ENCODE data around the gene PAPSS2. TPM values are rescaled to one million over a fixed set of nuclear protein-coding genes. Genes with fewer than 3 reads are reported as not detected.
A peak's percentile ranks its signal among the peaks of the same experiment; 100 is the strongest.

PAPSS2 gene
- total and polyA plus RNA-seq, 7 experiments from 2014 or later: 0.05 to 1.6 (median 0.22) TPM

DNA sequence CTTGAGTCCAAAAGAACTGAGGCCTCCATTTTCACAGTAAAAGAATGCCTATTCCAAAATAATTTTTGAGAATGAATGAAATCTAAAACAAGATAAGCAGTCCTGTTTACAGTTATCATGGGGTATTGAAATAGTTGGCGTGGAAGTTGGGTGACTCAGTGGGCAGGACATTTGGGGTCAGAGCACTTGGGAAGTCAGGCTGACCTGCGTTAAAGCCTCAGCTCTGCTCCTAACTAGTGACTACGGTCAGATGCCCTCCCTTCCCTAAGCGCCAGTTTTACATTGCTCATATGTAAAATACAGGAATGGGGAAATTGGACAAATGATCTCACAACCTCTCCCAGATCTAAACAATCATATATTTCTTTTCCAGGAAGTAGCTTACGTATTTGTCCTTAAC, 2.3 kb upstream of the PAPSS2 start:
- peaks cover 7 to 14% (median 13%) of the 10 kb centered on the region in 7 donors for H3K4me1 Mint-ChIP-seq
- peaks cover 0 to 4% (median 0%) of the 10 kb centered on the region in 5 donors for H3K36me3 Mint-ChIP-seq
- Histone ChIP-seq H3K27ac (ENCODE audit: low read depth, low read length) (no peak overlapping the region), H3K9me3 (ENCODE audit: control insufficient read depth in 2 of 3, low read length in 3 of 3) (no peaks in the 10 kb centered on the region), H3K4me1 (ENCODE audit: control insufficient read depth in 2 of 2, insufficient read depth in 2 of 2, low read length in 2 of 2) (peaks cover 0 to 7% of the 10 kb centered on the region in 2 donors), H3K4me3 (ENCODE audit: low read length) (no peak overlapping the region), H3K27me3 (ENCODE audit: control insufficient read depth in 2 of 2, insufficient read depth in 2 of 2, low read length in 2 of 2) (peaks cover 3 to 10% of the 10 kb centered on the region in 2 donors), H3K36me3 (ENCODE audit: control insufficient read depth in 2 of 3, insufficient read depth in 3 of 3, low read length in 3 of 3) (no peaks in the 10 kb centered on the region)
- peaks cover 32 to 49% (median 38%) of the 10 kb centered on the region in 5 donors for H3K27me3 Mint-ChIP-seq
- DNase-seq (no peak), ATAC-seq (peak; percentile 70)
- intact Hi-C loops (cut with micrococcal nuclease): loop anchor here (2.0 to 5.0 kb wide), 2 partner anchors 115 to 205 kb away; partner anchors contain the start of genes KLLN (in 1 of the 2) and PTEN (in 1 of the 2)
- H3K27ac Mint-ChIP-seq: no peak overlapping the region
- H3K4me3 Mint-ChIP-seq: no peak overlapping the region
- H3K9me3 Mint-ChIP-seq: no peaks in the 10 kb centered on the region
- ChIA-PET CTCF (interaction anchor here (1.2 kb wide), 1 partner anchor 895 kb away, joined by 3 read pairs; no protein-coding TSS in a partner anchor), POLR2A (no interaction called here)

DNA sequence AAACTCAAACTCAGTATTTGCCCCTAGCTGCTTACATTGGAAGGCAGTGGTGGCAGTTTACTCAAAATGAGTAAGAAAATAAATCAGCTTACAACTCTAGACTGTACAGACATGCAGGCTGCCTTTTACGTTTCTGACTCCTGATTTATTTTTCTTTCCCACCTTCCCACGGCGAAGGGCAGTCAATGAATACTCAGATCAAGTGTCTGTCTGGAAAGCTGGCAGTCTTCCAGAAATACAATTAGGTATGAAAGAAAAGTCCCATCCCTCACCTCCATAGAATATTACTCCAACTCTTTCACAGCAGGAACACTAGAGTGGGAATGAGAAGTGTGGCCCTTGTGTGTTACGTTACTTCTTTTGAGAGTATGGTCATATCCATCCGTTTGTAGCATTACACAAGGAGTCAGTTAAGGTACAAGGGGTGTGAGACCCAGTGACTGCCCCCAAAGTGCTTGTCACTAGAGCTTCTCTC, 1.3 kb upstream of the PAPSS2 start:
- no peak for DNase-seq
- no peak for ATAC-seq
- no peaks in the 10 kb centered on the region for H3K36me3 ChIP-seq (ENCODE audit: control insufficient read depth in 2 of 3, insufficient read depth in 3 of 3, low read length in 3 of 3)
- Mint-ChIP-seq H3K4me3 (peak overlapping the region in 1 of 10 donors; percentile 82), H3K27ac (no peak overlapping the region), H3K4me1 (peaks cover 7 to 14% (median 13%) of the 10 kb centered on the region in 7 donors), H3K9me3 (no peaks in the 10 kb centered on the region), H3K36me3 (peaks cover 0 to 4% (median 0%) of the 10 kb centered on the region in 5 donors), H3K27me3 (peaks cover 38 to 51% (median 43%) of the 10 kb centered on the region in 5 donors)
- H3K27me3 ChIP-seq (ENCODE audit: control insufficient read depth in 2 of 2, insufficient read depth in 2 of 2, low read length in 2 of 2): peaks cover 3 to 10% of the 10 kb centered on the region in 2 donors
- intact Hi-C loops (cut with micrococcal nuclease): loop anchor here in 1 of 2 donors (5.0 kb wide), 1 partner anchor 204 kb away; the partner anchor contains the start of genes KLLN and PTEN
- ChIA-PET CTCF (no interaction called here), POLR2A (no interaction called here)
- H3K4me1 ChIP-seq (ENCODE audit: control insufficient read depth in 2 of 2, insufficient read depth in 2 of 2, low read length in 2 of 2): peaks cover 0 to 7% of the 10 kb centered on the region in 2 donors
- H3K9me3 ChIP-seq (ENCODE audit: control insufficient read depth in 2 of 3, low read length in 3 of 3): no peaks in the 10 kb centered on the region
- no peak overlapping the region for H3K27ac ChIP-seq (ENCODE audit: low read depth, low read length)
- no peak overlapping the region for H3K4me3 ChIP-seq (ENCODE audit: low read length)

DNA sequence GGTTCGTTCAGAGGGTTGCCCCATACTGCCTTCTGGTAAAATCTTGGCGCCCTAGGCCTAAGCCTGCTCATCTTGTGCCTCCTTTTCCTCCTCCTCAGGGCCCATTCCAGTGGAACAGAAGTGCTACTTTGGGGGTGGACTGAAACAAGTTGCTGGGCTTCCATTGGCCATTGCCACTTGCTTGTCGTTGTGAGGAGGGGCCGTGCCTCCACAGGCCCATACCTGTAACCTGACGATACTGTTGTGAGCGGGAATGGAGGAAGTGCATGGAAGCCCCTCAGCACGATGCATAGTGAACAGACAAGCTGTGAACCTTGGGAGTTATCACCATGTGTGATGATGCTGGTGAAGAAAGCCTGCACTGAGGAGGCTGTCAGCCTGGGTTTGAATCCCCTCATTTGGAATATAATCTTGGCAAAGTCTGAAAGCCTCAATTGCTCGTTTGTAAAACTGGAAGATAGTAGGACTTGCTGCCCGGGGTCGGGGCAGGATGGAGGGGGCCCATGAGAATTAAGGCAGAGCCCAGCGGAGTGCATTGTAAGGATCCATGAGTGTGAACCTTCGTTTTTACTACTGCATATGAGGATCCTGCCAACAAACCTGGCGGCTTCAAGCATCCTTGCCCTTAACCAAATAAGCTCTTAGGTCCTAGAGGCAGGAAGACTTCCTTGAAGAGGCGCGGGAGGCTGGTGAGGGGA, 671 bp upstream of the PAPSS2 start:
- H3K27me3 Mint-ChIP-seq: peaks cover 38 to 55% (median 47%) of the 10 kb centered on the region in 5 donors

DNA sequence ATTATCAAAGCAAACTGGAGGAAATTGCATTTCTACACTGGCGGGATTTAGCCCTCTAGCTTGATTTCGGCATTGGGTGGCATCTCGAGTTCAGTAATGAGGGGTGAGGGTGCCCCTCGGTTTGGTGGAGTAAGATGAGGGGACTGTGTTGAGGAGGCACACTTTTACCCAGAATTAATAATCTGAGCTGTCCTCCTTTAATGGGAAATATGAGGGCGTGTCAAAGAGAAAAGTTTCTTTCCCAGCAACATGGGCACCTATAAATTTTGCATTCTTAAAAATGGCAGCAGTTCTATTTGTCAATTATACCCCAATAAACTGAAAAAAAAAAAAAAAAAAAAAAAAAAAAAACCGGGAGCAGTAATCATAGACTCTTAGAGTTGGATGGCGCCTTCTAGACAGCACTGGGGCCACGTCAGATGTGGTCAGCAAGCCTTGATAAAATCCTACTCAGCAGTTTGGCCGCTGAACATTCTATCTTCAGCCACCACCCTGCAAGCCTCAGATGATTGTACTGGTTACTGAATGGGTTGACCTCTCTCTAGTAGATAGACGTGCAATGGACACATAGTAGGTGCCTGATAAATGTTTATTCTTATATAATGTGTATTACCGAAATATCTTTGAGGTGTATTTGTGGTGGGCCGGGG, 931 bp downstream of the PAPSS2 start:
- Mint-ChIP-seq H3K36me3 (peaks cover 0 to 4% (median 0%) of the 10 kb centered on the region in 5 donors), H3K27me3 (peaks cover 46 to 57% (median 50%) of the 10 kb centered on the region in 5 donors), H3K4me3 (peak overlapping the region; percentile 72 to 84 (median 80)), H3K9me3 (peaks cover 0 to 3% (median 0%) of the 10 kb centered on the region in 11 donors), H3K27ac (peak overlapping the region in 1 of 9 donors; percentile 17), H3K4me1 (peaks cover 7 to 14% (median 13%) of the 10 kb centered on the region in 7 donors)
- H3K4me3 ChIP-seq (ENCODE audit: low read length): peak overlapping the region; percentile 42
- peaks cover 3 to 10% of the 10 kb centered on the region in 2 donors for H3K27me3 ChIP-seq (ENCODE audit: control insufficient read depth in 2 of 2, insufficient read depth in 2 of 2, low read length in 2 of 2)
- ChIA-PET CTCF (no interaction called here), POLR2A (no interaction called here)
- no peak overlapping the region for H3K27ac ChIP-seq (ENCODE audit: low read depth, low read length)
- H3K36me3 ChIP-seq (ENCODE audit: control insufficient read depth in 2 of 3, insufficient read depth in 3 of 3, low read length in 3 of 3): no peaks in the 10 kb centered on the region
- DNase-seq (no peak), ATAC-seq (no peak)
- no peaks in the 10 kb centered on the region for H3K9me3 ChIP-seq (ENCODE audit: control insufficient read depth in 2 of 3, low read length in 3 of 3)
- H3K4me1 ChIP-seq (ENCODE audit: control insufficient read depth in 2 of 2, insufficient read depth in 2 of 2, low read length in 2 of 2): peaks cover 0 to 7% of the 10 kb centered on the region in 2 donors
- intact Hi-C loops (cut with micrococcal nuclease): no loop called here

More for the DNA sequence above, 671 bp upstream of the PAPSS2 start:
- Histone ChIP-seq H3K27me3 (ENCODE audit: control insufficient read depth in 2 of 2, insufficient read depth in 2 of 2, low read length in 2 of 2) (peaks cover 3 to 10% of the 10 kb centered on the region in 2 donors), H3K9me3 (ENCODE audit: control insufficient read depth in 2 of 3, low read length in 3 of 3) (no peaks in the 10 kb centered on the region), H3K36me3 (ENCODE audit: control insufficient read depth in 2 of 3, insufficient read depth in 3 of 3, low read length in 3 of 3) (no peaks in the 10 kb centered on the region), H3K4me3 (ENCODE audit: low read length) (no peak overlapping the region), H3K27ac (ENCODE audit: low read depth, low read length) (no peak overlapping the region), H3K4me1 (ENCODE audit: control insufficient read depth in 2 of 2, insufficient read depth in 2 of 2, low read length in 2 of 2) (peaks cover 0 to 7% of the 10 kb centered on the region in 2 donors)
- Mint-ChIP-seq H3K4me3 (peak overlapping the region; percentile 64 to 89 (median 80)), H3K27ac (no peak overlapping the region), H3K36me3 (peaks cover 0 to 4% (median 0%) of the 10 kb centered on the region in 5 donors), H3K9me3 (peaks cover 0 to 1% (median 0%) of the 10 kb centered on the region in 11 donors), H3K4me1 (peaks cover 7 to 14% (median 13%) of the 10 kb centered on the region in 7 donors)
- DNase-seq (no peak), ATAC-seq (no peak)
- ChIA-PET POLR2A (interaction anchor here (0.6 kb wide), 1 partner anchor 107 kb away, joined by 3 read pairs; no protein-coding TSS in a partner anchor), CTCF (no interaction called here)
- intact Hi-C loops (cut with micrococcal nuclease): loop anchor here in 1 of 2 donors (5.0 kb wide), 1 partner anchor 203 kb away; the partner anchor contains the start of genes KLLN and PTEN

DNA sequence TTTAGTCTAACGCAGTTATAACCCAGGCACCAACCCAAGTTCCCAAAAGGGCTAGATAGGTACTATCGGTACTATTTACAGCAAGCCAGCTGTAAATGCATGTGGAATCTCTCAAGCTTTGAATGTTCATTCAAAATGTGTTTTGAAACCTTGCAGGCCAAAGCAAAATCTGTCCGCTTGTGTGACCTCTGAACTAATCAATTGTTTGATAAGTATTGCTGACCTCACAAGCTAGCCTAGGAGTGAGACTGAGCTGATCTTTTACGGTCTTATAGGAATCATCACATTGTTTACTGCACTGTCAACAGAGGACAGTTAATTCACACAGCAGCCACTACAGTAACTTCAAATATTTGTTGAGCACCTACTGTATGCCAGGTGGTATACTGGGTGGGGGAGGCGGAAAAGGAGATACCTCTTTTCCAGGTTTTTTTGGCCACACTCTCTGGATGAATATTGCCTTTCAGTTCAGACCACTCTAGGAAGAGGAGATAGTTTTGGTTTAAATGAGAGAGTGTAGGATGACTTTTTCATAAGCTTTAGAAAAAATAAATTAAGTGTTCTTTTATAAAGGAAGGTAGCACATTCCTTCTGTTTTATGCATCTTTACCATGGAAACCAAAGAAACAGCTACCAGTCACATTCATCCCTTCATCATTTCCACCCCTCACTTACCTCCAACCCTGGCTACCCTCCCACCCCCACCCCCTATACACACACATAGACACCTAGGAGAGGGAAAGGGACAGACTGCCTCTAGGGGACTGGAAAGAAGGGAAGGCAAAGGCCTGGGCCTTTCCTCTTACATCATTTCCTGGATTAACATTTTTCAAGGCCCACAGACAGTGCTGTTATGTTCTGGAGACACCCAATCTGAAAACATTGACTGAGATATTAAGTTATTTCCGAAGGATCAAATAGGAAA, 2.4 kb downstream of the PAPSS2 start:
- CTCF ChIA-PET: interaction anchor here (0.5 kb wide), 1 partner anchor 1173 kb away, joined by 3 read pairs; no protein-coding TSS in a partner anchor
- peaks cover 0 to 3% (median 0%) of the 10 kb centered on the region in 11 donors for H3K9me3 Mint-ChIP-seq
- H3K27ac Mint-ChIP-seq: no peak overlapping the region
- POLR2A ChIA-PET: no interaction called here
- H3K36me3 ChIP-seq (ENCODE audit: control insufficient read depth in 2 of 3, insufficient read depth in 3 of 3, low read length in 3 of 3): no peaks in the 10 kb centered on the region
- intact Hi-C loops (cut with micrococcal nuclease): no loop called here
- DNase-seq (no peak), ATAC-seq (no peak)
- H3K4me3 Mint-ChIP-seq: peak overlapping the region in 1 of 10 donors; percentile 3
- peaks cover 0 to 7% of the 10 kb centered on the region in 2 donors for H3K4me1 ChIP-seq (ENCODE audit: control insufficient read depth in 2 of 2, insufficient read depth in 2 of 2, low read length in 2 of 2)
- H3K27me3 Mint-ChIP-seq: peaks cover 43 to 67% (median 53%) of the 10 kb centered on the region in 5 donors
- peaks cover 3 to 10% of the 10 kb centered on the region in 2 donors for H3K27me3 ChIP-seq (ENCODE audit: control insufficient read depth in 2 of 2, insufficient read depth in 2 of 2, low read length in 2 of 2)
- H3K27ac ChIP-seq (ENCODE audit: low read depth, low read length): no peak overlapping the region
- H3K4me1 Mint-ChIP-seq: peaks cover 7 to 14% (median 9%) of the 10 kb centered on the region in 7 donors
- no peaks in the 10 kb centered on the region for H3K9me3 ChIP-seq (ENCODE audit: control insufficient read depth in 2 of 3, low read length in 3 of 3)
- H3K4me3 ChIP-seq (ENCODE audit: low read length): no peak overlapping the region
- H3K36me3 Mint-ChIP-seq: peaks cover 0 to 4% (median 0%) of the 10 kb centered on the region in 5 donors

DNA sequence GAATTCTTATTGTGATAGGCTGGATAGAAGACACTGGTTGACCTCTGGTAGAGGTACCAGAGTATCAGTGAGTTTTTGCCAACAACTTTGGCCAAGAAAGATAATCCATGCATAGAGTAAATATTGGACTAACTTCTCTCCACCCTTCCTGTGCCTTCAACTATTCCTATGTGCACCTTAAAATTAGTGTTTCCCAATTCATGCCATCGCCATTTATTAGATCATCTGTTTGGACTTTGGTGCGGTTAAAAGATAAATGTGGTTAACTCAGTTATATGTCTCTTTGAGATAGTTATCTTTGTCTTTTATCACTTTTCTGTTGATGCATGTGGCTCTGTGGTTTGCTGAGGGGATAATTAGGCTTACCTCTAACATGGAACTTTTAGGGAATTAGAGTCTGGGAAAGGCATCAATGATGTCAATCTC, 4.6 kb downstream of the PAPSS2 start:
- POLR2A ChIA-PET: no interaction called here
- DNase-seq (no peak), ATAC-seq (no peak)
- peaks cover 44 to 62% (median 55%) of the 10 kb centered on the region in 5 donors for H3K27me3 Mint-ChIP-seq
- Histone ChIP-seq H3K4me1 (ENCODE audit: control insufficient read depth in 2 of 2, insufficient read depth in 2 of 2, low read length in 2 of 2) (peaks cover 0 to 7% of the 10 kb centered on the region in 2 donors), H3K27ac (ENCODE audit: low read depth, low read length) (no peak overlapping the region), H3K36me3 (ENCODE audit: control insufficient read depth in 2 of 3, insufficient read depth in 3 of 3, low read length in 3 of 3) (no peaks in the 10 kb centered on the region), H3K4me3 (ENCODE audit: low read length) (no peak overlapping the region), H3K9me3 (ENCODE audit: control insufficient read depth in 2 of 3, low read length in 3 of 3) (no peaks in the 10 kb centered on the region), H3K27me3 (ENCODE audit: control insufficient read depth in 2 of 2, insufficient read depth in 2 of 2, low read length in 2 of 2) (peaks cover 3 to 10% of the 10 kb centered on the region in 2 donors)
- peaks cover 0 to 3% (median 0%) of the 10 kb centered on the region in 11 donors for H3K9me3 Mint-ChIP-seq
- H3K27ac Mint-ChIP-seq: no peak overlapping the region
- intact Hi-C loops (cut with micrococcal nuclease): no loop called here
- H3K4me1 Mint-ChIP-seq: peaks cover 5 to 9% (median 8%) of the 10 kb centered on the region in 7 donors
- H3K4me3 Mint-ChIP-seq: no peak overlapping the region
- CTCF ChIA-PET: no interaction called here
- H3K36me3 Mint-ChIP-seq: peaks cover 0 to 4% (median 0%) of the 10 kb centered on the region in 5 donors

Data from naive thymus-derived CD4-positive, alpha-beta T cell (primary cell).